SJCRH30 (cell line): ENCODE data around the gene RHOBTB3. TPM values are rescaled to one million over a fixed set of nuclear protein-coding genes. Genes with fewer than 3 reads are reported as not detected.
"Not testable (repeated sequence)": the region's sequence is repeated elsewhere in the genome, so short reads cannot be mapped to it uniquely, and the experiment has no call there.

Experiments
- DNase-seq, 2 experiments: peaks; one replicate each; pipeline ENCODE4 v3.0.0-alpha.2; 2015 to 2020
- H3K27ac ChIP-seq: fragments of 250-450 bp; sonication (Bioruptor Pico); 2 replicates; pipeline ENCODE4 v1.5.1; 2020; ENCODE audit warnings: mild to moderate bottlenecking, moderate library complexity
- H3K27me3 ChIP-seq: fragments of 250-450 bp; sonication (Bioruptor Pico); 2 replicates; pipeline ENCODE4 v1.5.1; 2020; ENCODE audit warnings: mild to moderate bottlenecking, moderate library complexity
- H3K36me3 ChIP-seq: fragments of 250-450 bp; sonication (Bioruptor Pico); 2 replicates; pipeline ENCODE4 v1.5.1; 2020; ENCODE audit warnings: mild to moderate bottlenecking, moderate library complexity
- H3K4me1 ChIP-seq: fragments of 250-450 bp; sonication (Bioruptor Pico); 2 replicates; pipeline ENCODE4 v1.5.1; 2020; ENCODE audit warnings: mild to moderate bottlenecking, moderate library complexity
- H3K4me3 ChIP-seq: fragments of 250-450 bp; sonication (Bioruptor Pico); 2 replicates; pipeline ENCODE4 v1.5.1; 2020; ENCODE audit warnings: mild to moderate bottlenecking, moderate library complexity
- H3K9me3 ChIP-seq: fragments of 250-450 bp; sonication (Bioruptor Pico); replicated peaks from 2 replicates; pipeline ENCODE4 v1.5.1; 2020; ENCODE audit warnings: mild to moderate bottlenecking, moderate library complexity
- total RNA-seq: library from RNA; depleted of rRNA; stranded (reverse); fragments of >200 nt; shearing (Covaris generic); gene quantifications from 2 replicates; pipeline ENCODE4 v1.2.3, GENCODE V29; 2014

RHOBTB3 gene
- total RNA-seq, 1 experiment from 2014 or later, result 212 TPM

DNA sequence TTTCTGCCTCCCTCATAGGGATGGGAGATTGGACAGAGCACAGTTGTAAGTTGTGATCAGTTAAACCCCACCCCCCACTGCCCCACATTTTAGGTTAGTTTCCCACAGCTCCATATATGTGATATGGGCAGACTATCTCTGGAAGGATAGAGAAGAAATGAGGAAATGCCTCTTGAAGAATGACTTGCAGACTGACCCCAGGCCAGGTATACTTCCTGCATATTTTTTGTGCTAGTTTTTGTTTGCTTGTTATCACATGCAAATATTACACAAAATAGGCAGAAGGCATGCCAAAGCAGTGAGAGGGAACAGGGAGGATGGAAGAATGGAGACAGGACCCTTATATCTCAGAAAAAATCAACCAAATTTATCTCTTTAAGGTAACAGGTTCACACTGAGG lies 101.5 kb downstream of the RHOBTB3 start:
- H3K9me3 ChIP-seq, result no peaks in the 10 kb centered on the region; the same call in 1 of the 2 replicates

DNA sequence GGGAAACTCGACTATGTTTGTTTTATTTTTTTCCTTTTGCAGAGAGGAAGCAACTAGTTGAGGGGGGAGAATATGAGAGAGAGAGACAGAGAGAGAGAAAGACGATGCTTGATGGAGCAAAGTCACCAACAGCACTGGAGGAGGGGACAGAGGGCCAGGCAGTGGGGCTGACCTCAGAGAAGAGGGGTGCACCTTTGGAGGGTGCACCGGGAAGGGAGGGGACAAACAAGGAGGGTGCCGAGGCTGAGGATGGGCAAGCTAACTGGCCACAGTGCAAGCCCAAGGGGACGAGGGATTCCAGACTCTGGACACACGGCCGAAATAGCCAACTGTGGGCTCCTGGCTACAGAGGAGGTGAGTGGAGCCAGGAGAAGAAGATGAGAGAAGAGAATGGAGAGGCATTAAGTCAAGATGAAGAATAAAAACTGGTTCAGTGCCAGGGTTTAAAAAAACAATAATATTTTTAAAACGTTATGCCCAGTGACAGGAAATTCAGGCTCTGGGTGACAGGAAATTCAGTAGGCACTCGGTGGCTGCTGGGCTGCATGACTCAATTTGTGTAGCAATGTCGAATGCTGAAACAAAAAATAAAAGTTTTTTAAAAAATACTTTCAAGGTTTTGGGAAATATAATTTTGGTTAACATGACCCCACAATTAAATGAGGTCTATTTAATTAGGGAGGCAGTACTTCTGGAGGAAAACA lies 104.7 kb downstream of the RHOBTB3 start:
- Histone ChIP-seq H3K27me3 (no peaks in the 10 kb centered on the region), H3K4me1 (no peaks in the 10 kb centered on the region), H3K4me3 (no peak overlapping the region), H3K9me3 (no peaks in the 10 kb centered on the region; the same call in 1 of the 2 replicates), H3K27ac (no peak overlapping the region), H3K36me3 (no peaks in the 10 kb centered on the region)
- DNase-seq, result no peak

More for the DNA sequence above, 101.5 kb downstream of the RHOBTB3 start:
- no peaks in the 10 kb centered on the region for H3K36me3 ChIP-seq
- H3K4me1 ChIP-seq, result no peaks in the 10 kb centered on the region
- no peak overlapping the region for H3K4me3 ChIP-seq
- H3K27me3 ChIP-seq, result no peaks in the 10 kb centered on the region
- no peak for DNase-seq
- no peak overlapping the region for H3K27ac ChIP-seq

DNA sequence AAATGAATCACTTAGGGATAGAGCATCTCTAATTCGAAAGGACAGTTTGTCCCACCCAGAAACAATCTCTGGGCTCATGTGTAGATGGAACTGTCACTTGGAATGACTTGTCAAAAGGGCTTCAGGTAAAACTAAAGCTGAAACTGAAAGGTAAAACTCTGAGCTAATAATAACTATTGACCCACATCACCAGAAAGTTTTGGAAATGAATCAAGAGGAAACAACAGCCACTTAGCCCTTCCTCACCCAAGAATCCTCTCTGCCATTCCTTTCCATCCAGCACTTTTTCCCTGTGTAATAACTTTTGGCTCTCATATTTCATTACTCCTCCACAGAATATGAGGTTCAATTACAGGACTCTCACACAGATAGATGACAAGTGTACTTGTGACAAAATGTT lies 105.4 kb downstream of the RHOBTB3 start:
- Histone ChIP-seq H3K27me3 (no peaks in the 10 kb centered on the region), H3K4me1 (no peaks in the 10 kb centered on the region), H3K4me3 (no peak overlapping the region), H3K27ac (no peak overlapping the region), H3K36me3 (no peaks in the 10 kb centered on the region), H3K9me3 (no peaks in the 10 kb centered on the region; the same call in 1 of the 2 replicates)
- DNase-seq, result no peak

DNA sequence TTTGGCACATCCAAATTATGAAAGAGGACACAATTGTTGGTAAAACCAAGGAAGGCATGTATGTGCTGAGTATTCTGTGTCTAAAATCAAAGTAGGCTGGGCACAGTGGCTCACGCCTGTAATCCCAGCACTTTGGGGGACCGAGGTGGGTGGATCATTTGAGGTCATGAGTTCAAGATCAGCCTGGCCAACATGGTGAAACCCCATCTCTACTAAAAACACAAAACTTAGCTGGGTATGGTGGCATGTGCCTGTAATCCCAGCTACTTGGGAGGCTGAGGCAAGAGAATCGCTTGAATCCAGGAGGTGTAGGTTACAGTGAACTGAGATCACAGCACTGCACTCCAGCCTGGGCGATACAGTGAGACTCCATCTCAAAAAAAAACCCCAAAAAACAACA lies 105.8 kb downstream of the RHOBTB3 start:
- H3K27me3 ChIP-seq, H3K4me1 ChIP-seq, DNase-seq, H3K4me3 ChIP-seq, H3K27ac ChIP-seq, H3K36me3 ChIP-seq, H3K9me3 ChIP-seq: not testable (repeated sequence)

DNA sequence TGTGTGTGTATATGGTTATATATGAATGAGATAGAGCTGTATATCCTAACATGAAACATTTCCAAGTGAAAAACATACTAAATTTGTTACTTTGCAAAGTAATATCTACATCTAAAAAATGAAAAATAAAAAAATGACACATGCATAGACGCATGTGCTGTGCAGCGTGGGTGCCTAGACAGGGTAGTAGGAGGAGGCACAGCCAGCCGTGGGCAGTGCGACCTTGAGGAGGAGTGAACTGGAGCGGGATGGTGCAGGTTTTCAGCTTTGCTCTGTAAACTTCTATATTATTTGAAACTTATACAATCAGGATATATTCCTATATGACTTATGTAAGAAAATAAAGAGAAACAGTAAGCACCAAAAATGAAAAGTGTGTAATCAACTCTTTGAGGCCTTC lies 106.4 kb downstream of the RHOBTB3 start:
- Histone ChIP-seq H3K4me3 (no peak overlapping the region), H3K9me3 (no peaks in the 10 kb centered on the region; the same call in 1 of the 2 replicates), H3K27me3 (no peaks in the 10 kb centered on the region), H3K36me3 (no peaks in the 10 kb centered on the region), H3K27ac (no peak overlapping the region), H3K4me1 (no peaks in the 10 kb centered on the region)
- no peak for DNase-seq

DNA sequence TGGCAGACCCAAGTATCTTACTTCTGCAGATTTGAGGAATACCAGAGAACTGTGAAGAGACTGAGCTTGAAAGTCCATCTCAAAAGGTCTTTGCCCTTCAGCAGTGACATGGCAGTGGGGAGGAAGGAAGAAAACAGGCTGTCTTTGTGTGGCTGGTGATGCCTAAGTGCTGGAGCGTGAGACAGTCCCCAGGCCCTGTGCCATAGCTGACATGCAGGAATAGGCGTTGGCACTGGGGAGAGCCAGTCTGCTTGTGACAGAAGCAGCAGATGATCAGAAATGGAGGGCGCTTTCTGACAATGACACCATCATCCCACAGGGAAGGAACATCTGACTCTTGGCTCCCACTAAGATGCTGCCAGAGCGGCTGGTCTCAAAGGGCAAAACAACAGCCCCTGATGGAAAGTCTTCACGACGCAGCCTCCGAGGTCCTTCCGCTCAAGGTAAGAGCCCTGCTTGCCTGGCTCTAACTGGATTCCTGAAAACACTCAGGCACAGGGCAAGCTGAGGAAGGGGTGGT lies 106.9 kb downstream of the RHOBTB3 start:
- Histone ChIP-seq H3K9me3 (no peaks in the 10 kb centered on the region; the same call in 1 of the 2 replicates), H3K27me3 (no peaks in the 10 kb centered on the region), H3K4me3 (no peak overlapping the region), H3K36me3 (no peaks in the 10 kb centered on the region), H3K4me1 (no peaks in the 10 kb centered on the region), H3K27ac (no peak overlapping the region)
- no peak for DNase-seq

DNA sequence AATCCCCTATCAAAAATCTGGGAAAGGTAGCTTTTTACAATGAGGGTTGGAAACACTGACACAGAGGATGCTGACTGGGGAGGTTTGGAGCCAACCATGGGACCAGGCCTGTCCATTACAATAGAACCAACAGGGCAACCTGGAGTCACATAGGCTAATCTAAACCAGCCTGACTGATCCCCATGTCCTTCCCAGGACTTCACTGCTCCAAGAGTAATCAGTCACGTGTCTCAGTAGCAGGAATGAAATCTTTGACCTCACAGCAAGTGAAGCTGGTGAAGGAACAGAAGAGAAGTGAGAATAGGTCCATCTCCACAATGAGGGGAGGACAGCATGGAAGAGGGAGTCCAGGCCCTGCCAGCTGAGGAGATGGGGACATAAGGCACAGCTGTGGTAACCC lies 107.4 kb downstream of the RHOBTB3 start:
- Histone ChIP-seq H3K9me3 (no peaks in the 10 kb centered on the region; the same call in 1 of the 2 replicates), H3K36me3 (no peaks in the 10 kb centered on the region), H3K4me3 (no peak overlapping the region), H3K27ac (no peak overlapping the region), H3K4me1 (peaks cover 3% of the 10 kb centered on the region; the same call in 1 of the 2 replicates), H3K27me3 (no peaks in the 10 kb centered on the region)
- DNase-seq, result no peak

DNA sequence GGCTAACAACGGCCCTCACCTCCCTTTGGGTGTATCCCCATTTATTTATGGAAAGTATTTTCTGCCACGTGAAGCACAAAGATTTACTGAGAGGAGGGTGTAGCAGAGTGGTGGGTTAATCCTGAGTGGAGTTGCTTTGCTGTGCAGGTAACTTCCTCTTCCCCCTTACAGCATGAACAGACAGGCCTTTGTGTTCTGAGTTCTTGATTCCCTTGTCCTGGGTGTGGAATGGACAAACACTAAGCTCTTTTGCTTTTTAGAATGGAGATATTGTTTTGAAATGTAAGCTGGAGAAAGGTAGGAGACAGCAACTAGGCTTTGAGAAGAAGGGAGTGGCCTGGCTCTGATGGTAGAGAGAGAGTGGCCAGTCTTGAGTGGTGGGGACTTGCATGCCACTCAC lies 108.5 kb downstream of the RHOBTB3 start:
- H3K9me3 ChIP-seq, result no peaks in the 10 kb centered on the region
- DNase-seq, result no peak
- no peak overlapping the region for H3K4me3 ChIP-seq

DNA sequence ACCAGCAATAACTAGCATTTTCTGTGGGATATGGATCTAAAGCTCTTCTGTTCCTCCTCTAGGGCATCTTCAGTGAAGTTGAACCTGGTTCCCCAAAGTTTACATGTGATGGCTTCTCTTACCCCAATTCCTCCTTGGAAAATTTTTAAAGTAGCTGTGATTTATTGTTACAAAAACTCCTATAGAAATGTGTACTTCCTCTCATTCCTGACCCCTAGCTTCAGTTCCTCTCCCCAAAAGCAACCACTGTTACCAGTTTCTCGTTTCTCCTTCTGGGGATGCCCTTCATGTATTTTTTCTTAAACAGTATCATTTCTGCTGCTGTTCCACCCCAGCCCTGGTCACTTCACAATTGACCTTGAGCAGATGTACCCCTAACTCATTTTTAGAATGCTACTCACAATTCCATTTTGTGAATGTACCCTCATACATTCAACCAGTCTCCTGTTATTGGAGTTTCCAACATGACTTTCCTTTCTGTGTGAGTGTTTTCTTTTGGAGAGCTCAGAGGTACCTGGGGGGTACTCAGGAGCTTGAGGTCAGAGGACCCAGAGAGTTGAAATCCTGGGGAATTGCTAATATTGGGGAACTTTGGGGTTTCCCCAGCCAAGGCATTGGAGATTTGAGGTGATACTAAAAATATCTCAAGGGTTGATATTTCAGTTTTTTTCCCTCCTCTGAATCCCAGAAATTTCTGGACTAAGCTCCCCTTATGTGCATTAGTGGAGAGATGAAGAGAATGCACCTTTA lies 110.0 kb downstream of the RHOBTB3 start:
- H3K27me3 ChIP-seq, result no peaks in the 10 kb centered on the region
- no peak overlapping the region for H3K4me3 ChIP-seq
- H3K9me3 ChIP-seq, result no peaks in the 10 kb centered on the region
- no peak overlapping the region for H3K27ac ChIP-seq
- no peaks in the 10 kb centered on the region for H3K36me3 ChIP-seq
- no peak for DNase-seq
- peaks cover 3% of the 10 kb centered on the region; the same call in 1 of the 2 replicates for H3K4me1 ChIP-seq

More for the DNA sequence above, 108.5 kb downstream of the RHOBTB3 start:
- no peaks in the 10 kb centered on the region for H3K27me3 ChIP-seq
- peaks cover 3% of the 10 kb centered on the region; the same call in 1 of the 2 replicates for H3K4me1 ChIP-seq
- no peaks in the 10 kb centered on the region for H3K36me3 ChIP-seq
- H3K27ac ChIP-seq, result no peak overlapping the region

DNA sequence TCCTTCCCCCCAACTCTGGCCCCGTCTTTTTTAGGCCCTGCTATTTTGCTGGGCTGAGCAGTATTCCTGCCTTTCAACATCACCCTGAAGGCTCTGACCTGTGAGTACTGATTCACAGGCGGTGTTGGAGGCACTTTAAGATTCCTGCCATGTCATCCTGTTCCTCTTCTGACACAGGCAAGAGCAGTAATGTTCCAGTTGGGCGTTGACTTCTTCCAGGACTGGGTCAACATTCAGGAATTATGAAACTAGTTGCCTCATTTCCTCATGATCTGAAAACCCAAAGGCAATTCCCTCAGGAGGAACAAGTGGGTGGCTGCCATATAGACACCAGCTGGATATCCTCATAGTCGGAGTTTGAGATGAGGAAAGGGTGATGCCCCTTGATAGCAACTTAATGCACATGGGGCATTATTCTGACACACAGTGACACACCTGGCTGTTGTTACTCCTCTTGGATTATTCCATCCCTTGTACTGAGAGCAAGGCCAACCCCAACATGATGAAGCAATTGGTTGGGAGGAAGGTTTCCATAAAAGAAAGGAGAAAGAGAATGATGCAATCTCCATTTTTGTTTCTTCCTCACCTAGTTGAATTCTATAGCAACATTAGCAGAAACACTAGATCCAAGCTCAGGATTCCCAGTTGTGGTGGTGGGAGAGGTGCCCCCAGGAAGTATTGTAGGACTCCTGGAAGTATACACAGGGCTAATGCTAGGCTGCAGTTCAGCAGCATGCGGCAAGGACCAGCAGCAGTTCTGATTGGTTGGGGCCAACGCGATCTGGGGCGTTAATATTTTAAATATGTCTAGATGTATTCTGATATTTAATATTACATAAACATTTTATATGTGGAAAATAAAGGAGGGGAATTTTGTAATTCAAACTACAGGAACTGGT lies 111.0 kb downstream of the RHOBTB3 start:
- H3K4me3 ChIP-seq, result no peak overlapping the region
- H3K27ac ChIP-seq, result no peak overlapping the region
- H3K9me3 ChIP-seq, result no peaks in the 10 kb centered on the region
- no peaks in the 10 kb centered on the region for H3K27me3 ChIP-seq
- peaks cover 3% of the 10 kb centered on the region; the same call in 1 of the 2 replicates for H3K4me1 ChIP-seq
- DNase-seq, result no peak
- H3K36me3 ChIP-seq, result no peaks in the 10 kb centered on the region

DNA sequence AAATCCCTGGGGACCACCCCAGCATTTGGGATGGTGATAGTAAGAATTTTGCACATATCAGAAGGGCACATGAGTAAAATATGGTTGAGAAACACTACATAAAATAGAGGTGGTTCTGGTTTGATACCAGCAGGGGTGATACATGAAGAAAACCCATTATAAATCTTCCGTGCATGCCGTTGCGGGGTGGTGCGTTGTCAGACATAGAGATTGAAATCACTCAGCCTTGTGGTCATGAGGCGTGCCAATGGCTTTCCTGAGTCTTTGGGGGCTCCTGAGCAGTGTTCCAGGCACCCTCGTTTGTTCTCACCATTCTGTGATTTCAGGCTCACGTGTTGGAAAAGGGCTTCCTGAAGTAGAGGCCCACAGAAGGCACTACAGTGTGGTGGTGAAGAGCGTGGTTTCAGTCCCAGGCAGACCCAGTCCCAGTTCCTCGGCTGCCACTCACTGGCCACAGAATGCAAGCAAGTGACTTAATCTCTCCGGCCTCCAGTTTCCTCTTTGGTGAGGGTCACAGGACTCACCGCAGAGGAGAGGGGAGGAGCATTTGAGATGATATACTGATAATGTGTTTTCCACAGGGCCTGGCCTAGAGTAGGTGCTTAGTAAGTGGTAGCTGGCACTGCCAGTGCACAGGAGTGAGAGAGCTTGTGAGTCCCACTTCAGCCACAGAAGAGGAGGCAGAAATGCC lies 111.9 kb downstream of the RHOBTB3 start:
- no peaks in the 10 kb centered on the region for H3K9me3 ChIP-seq
- H3K27me3 ChIP-seq, result no peaks in the 10 kb centered on the region
- peak; percentile 60 to 70 for DNase-seq
- H3K27ac ChIP-seq, result no peak overlapping the region
- H3K4me3 ChIP-seq, result no peak overlapping the region
- H3K4me1 ChIP-seq, result peaks cover 3% of the 10 kb centered on the region; the same call in 1 of the 2 replicates
- H3K36me3 ChIP-seq, result no peaks in the 10 kb centered on the region

DNA sequence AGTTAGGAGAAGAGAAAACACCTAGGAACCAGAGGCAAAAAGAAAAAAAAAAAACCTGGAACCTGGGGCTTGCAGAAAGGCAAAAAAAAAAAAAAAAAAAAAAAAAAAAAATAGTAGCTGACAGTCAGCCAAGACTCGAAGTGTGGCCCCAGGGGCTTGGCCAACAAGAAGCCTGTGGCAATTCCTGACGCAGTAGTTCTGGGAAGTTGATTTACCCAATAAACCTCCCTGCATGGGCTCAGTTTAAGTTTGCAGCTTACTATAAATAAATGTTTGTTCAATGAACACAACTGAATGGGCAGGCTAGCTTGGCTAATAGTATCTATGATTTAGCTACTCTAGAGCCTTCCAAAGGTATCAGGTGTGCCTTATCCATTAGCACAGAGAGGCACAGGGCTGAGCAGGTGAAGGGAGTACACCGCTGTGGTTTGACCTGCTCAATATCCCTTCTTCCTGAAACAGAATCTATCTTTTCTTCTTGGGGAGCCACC lies 112.6 kb downstream of the RHOBTB3 start:
- Histone ChIP-seq H3K36me3 (no peaks in the 10 kb centered on the region), H3K4me3 (no peak overlapping the region), H3K27ac (no peak overlapping the region), H3K9me3 (no peaks in the 10 kb centered on the region), H3K27me3 (no peaks in the 10 kb centered on the region), H3K4me1 (peaks cover 3% of the 10 kb centered on the region; the same call in 1 of the 2 replicates)
- DNase-seq, result no peak

DNA sequence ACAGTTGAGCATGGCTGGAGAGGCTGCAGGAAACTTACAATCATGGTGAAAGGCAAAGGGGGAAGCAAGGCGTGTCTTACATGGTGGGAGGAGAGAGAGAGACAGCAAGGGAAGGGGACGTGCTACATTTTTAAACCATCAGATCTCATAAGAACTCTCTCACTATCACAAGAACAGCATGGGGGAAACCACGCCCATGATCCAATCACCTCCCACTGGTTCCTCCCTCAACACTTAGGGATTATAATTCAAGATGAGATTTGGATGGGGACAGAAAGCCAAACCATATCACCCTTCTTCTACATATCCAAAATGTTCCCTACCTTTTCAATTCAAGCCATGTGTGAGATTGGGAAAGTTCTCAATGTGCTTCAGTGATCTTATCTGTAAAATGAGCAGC lies 114.3 kb downstream of the RHOBTB3 start:
- Histone ChIP-seq H3K9me3 (no peaks in the 10 kb centered on the region), H3K4me3 (no peak overlapping the region), H3K36me3 (no peaks in the 10 kb centered on the region), H3K27ac (no peak overlapping the region), H3K27me3 (no peaks in the 10 kb centered on the region), H3K4me1 (peaks cover 3% of the 10 kb centered on the region; the same call in 1 of the 2 replicates)
- DNase-seq, result no peak
